SK-N-SH (cell line): Measurements from ENCODE around the gene CYBA. TPM values are rescaled to one million over a fixed set of nuclear protein-coding genes. Genes with fewer than 3 reads are reported as not detected.

Experiments
- CTCF ChIA-PET: fragments of 300-600, 350-600 bp; formaldehyde crosslinking; extraction: SDS; loops from one replicate; lab custom pipeline; 2021; lab: Yijun Ruan, JAX
- POLR2A ChIA-PET: fragments of 350-600 bp; sonication (Branson Sonifier 250); formaldehyde crosslinking; extraction: SDS; loops from one replicate; lab custom pipeline; 2020; ENCODE audit warnings: antibody characterized with exemption, inconsistent platforms; lab: Yijun Ruan, JAX
- DNase-seq: peaks from one replicate; pipeline ENCODE4 v3.0.0; 2012
- H2AFZ ChIP-seq: fragments of 200-600 bp; sonication (generic); 2 replicates; pipeline ENCODE4 v1.8.1; 2016; ENCODE audit warnings: antibody characterized with exemption, mild to moderate bottlenecking, low read depth
- H3F3A ChIP-seq: fragments of 200-600 bp; sonication (generic); replicated peaks from 2 replicates; pipeline ENCODE3; 2016; ENCODE audit warnings: antibody characterized with exemption, mild to moderate bottlenecking; ENCODE audit not compliant: insufficient read depth
- H3K27ac ChIP-seq, 2 experiments: fragments of 200-500 bp in 1 of 2; fragments of 200-600 bp in 1 of 2; sonication (Bioruptor generic) in 1 of 2; sonication (generic), shearing (Covaris generic) in 1 of 2; 2 replicates each; pipeline versions ENCODE4 v1.5.1 to v1.6.1; 2014 to 2016; ENCODE audit warnings: low read depth in 2 of 2, inconsistent platforms in 1 of 2, low read length in 1 of 2, mild to moderate bottlenecking in 1 of 2, mixed read lengths in 1 of 2
- H3K27me3 ChIP-seq: fragments of 200-600 bp; sonication (generic), shearing (Covaris generic); 2 replicates; pipeline ENCODE4 v1.6.1; 2016; ENCODE audit warnings: mixed run types; ENCODE audit not compliant: insufficient read depth
- H3K36me3 ChIP-seq, 2 experiments: fragments of 200-500 bp in 1 of 2; fragments of 200-600 bp in 1 of 2; sonication (Bioruptor generic) in 1 of 2; sonication (generic) in 1 of 2; replicated peaks in 1 of 2; 2 replicates each; pipeline versions ENCODE3 to v1.5.1; 2014 to 2016; ENCODE audit warnings: low read length in 1 of 2, mild to moderate bottlenecking in 1 of 2; ENCODE audit not compliant: insufficient read depth in 2 of 2, control insufficient read depth in 1 of 2
- H3K4me1 ChIP-seq, 2 experiments: fragments of 200-500 bp in 1 of 2; fragments of 200-600 bp in 1 of 2; sonication (Bioruptor generic) in 1 of 2; sonication (generic), shearing (Covaris generic) in 1 of 2; 2 replicates each; pipeline versions ENCODE4 v1.5.1 to v1.6.1; 2014 to 2016; ENCODE audit warnings: low read depth in 1 of 2, low read length in 1 of 2, mixed run types in 1 of 2; ENCODE audit not compliant: insufficient read depth in 2 of 2, control insufficient read depth in 1 of 2
- H3K4me2 ChIP-seq: fragments of 200-600 bp; sonication (generic), shearing (Covaris generic); 2 replicates; pipeline ENCODE4 v1.6.1; 2017; ENCODE audit warnings: mixed run types
- H3K4me3 ChIP-seq, 2 experiments: fragments of 200-500 bp in 1 of 2; fragments of 200-600 bp in 1 of 2; sonication (Bioruptor generic) in 1 of 2; sonication (generic), shearing (Covaris generic) in 1 of 2; 2 replicates each; pipeline versions ENCODE4 v1.5.1 to v1.8.1; 2014 to 2016; ENCODE audit warnings: low read depth in 2 of 2, inconsistent platforms in 1 of 2, low read length in 1 of 2, mild to moderate bottlenecking in 1 of 2, mixed read lengths in 1 of 2, moderate library complexity in 1 of 2
- H3K79me2 ChIP-seq: fragments of 200-600 bp; sonication (generic); 2 replicates; pipeline ENCODE4 v1.8.1; 2017; ENCODE audit warnings: mild to moderate bottlenecking; ENCODE audit not compliant: insufficient read depth
- H3K9ac ChIP-seq: fragments of 200-600 bp; sonication (generic); 2 replicates; pipeline ENCODE4 v1.6.1; 2017; ENCODE audit warnings: mixed run types
- H3K9me2 ChIP-seq: fragments of 200-600 bp; sonication (generic); 2 replicates; pipeline ENCODE4 v1.6.1; 2017; ENCODE audit warnings: mixed run types
- H3K9me3 ChIP-seq: fragments of 200-600 bp; sonication (generic); 2 replicates; pipeline ENCODE4 v1.6.1; 2017; ENCODE audit warnings: mixed run types, mild to moderate bottlenecking, moderate library complexity
- H4K20me1 ChIP-seq: fragments of 200-600 bp; sonication (generic); 2 replicates; pipeline ENCODE4 v1.6.1; 2017; ENCODE audit warnings: mild to moderate bottlenecking, mixed run types; ENCODE audit not compliant: insufficient read depth
- CTCF ChIP-seq: fragments of 200-600 bp; sonication (generic); IDR thresholded peaks from 2 replicates; pipeline ENCODE4 v1.6.1; 2017; ENCODE audit warnings: antibody characterized with exemption, mild to moderate bottlenecking, moderate library complexity
- ELF1 ChIP-seq: IDR thresholded peaks from 2 replicates; pipeline ENCODE4 v1.4.0; 2012
- EP300 ChIP-seq, 2 experiments: IDR thresholded peaks; 2 replicates each; pipeline versions ENCODE4 v1.4.0 to v1.6.1; 2012; ENCODE audit warnings: borderline replicate concordance in 1 of 2, low read depth in 1 of 2, low read length in 1 of 2
- FOSL2 ChIP-seq: IDR thresholded peaks from 2 replicates; pipeline ENCODE4 v1.4.0; 2012; ENCODE audit warnings: low read depth, mild to moderate bottlenecking, moderate library complexity, borderline replicate concordance
- FOXJ3 ChIP-seq: sonication (generic); formaldehyde crosslinking; IDR thresholded peaks from 2 replicates; pipeline ENCODE4 v1.5.1; 2020; ENCODE audit warnings: mild to moderate bottlenecking, missing genetic modification reagents
- FOXM1 ChIP-seq: IDR thresholded peaks from 2 replicates; pipeline ENCODE4 v1.4.0; 2012; ENCODE audit warnings: low read depth, mild to moderate bottlenecking
- IRF3 ChIP-seq: fragments of 150-350 bp; IDR thresholded peaks from 2 replicates; pipeline ENCODE4 v1.6.1; 2016; ENCODE audit warnings: mild to moderate bottlenecking, low read depth, low read length
- JUND ChIP-seq: IDR thresholded peaks from 2 replicates; pipeline ENCODE4 v1.4.0; 2012
- MAX ChIP-seq: IDR thresholded peaks from 2 replicates; pipeline ENCODE4 v1.4.0; 2012; ENCODE audit warnings: low read depth
- MXI1 ChIP-seq: IDR thresholded peaks from 2 replicates; pipeline ENCODE4 v1.6.1; 2012; ENCODE audit warnings: mild to moderate bottlenecking, low read depth, low read length, improper control_type of control experiment
- PBX3 ChIP-seq: IDR thresholded peaks from 2 replicates; pipeline ENCODE4; 2012
- POLR2AphosphoS5 ChIP-seq: IDR thresholded peaks from 2 replicates; pipeline ENCODE4 v1.6.1; 2012; ENCODE audit warnings: low read depth, low read length
- RFX5 ChIP-seq: IDR thresholded peaks from 2 replicates; pipeline ENCODE4 v1.6.1; 2012; ENCODE audit warnings: mild to moderate bottlenecking, improper control_type of control experiment, low read length
- TAF1 ChIP-seq: IDR thresholded peaks from 2 replicates; pipeline ENCODE4 v1.6.1; 2012; ENCODE audit warnings: low read depth, mild to moderate bottlenecking, low read length, moderate library complexity, borderline replicate concordance
- TEAD4 ChIP-seq: IDR thresholded peaks from 2 replicates; pipeline ENCODE4 v1.4.0; 2012; ENCODE audit warnings: mild to moderate bottlenecking, borderline replicate concordance; ENCODE audit not compliant: insufficient read depth
- YY1 ChIP-seq: IDR thresholded peaks from 2 replicates; pipeline ENCODE4 v1.4.0; 2012; ENCODE audit warnings: low read depth, mild to moderate bottlenecking
- ZBTB33 ChIP-seq: IDR thresholded peaks from 2 replicates; pipeline ENCODE4 v1.4.0; 2012; ENCODE audit warnings: low read depth, borderline replicate concordance
- WGBS: methylation state at CpG from one replicate; pipeline ENCODE4 v1.1.6; 2017; ENCODE audit warnings: low lambda C conversion rate; 5-methylcytosine and 5-hydroxymethylcytosine counted together
- polyA plus RNA-seq, 3 experiments: library from polyadenylated mRNA; depleted of rRNA; stranded (reverse); fragments of >200 nt; gene quantifications; 2 replicates each; pipeline ENCODE4 v1.2.3, GENCODE V29; 2012

CYBA gene
- polyA plus RNA-seq, 1 of the 3 experiments (the other 2 are of a cell fraction), result 176 TPM

- H3K4me3 ChIP-seq, result no peak overlapping the region
- no peaks in the 10 kb centered on the region for H3K9me2 ChIP-seq
- H3K9me3 ChIP-seq, result no peaks in the 10 kb centered on the region
- no peak for DNase-seq
- H3K4me1 ChIP-seq, result no peaks in the 10 kb centered on the region
- TF ChIP-seq JUND (no peak), MAX (no peak), TEAD4 (no peak), MXI1 (no peak), CTCF (no peak), ZBTB33 (no peak), FOSL2 (no peak), TAF1 (no peak), FOXJ3 (CRISPR knock-in tag) (no peak), ELF1 (no peak), POLR2AphosphoS5 (no peak), FOXM1 (no peak), RFX5 (no peak), PBX3 (no peak), IRF3 (no peak), EP300 (IDR thresholded peaks at IDR 0.05; ENCODE audit: borderline replicate concordance in 1 of 2, low read depth in 1 of 2, low read length in 1 of 2) (no peak), YY1 (no peak)
- no peaks in the 10 kb centered on the region for H3K79me2 ChIP-seq
- H3F3A ChIP-seq, result peaks cover 3% of the 10 kb centered on the region
- H3K4me2 ChIP-seq, result no peak overlapping the region
- H3K27ac ChIP-seq, result no peak overlapping the region
- 84% methylated on average over 7 of the region's 9 CpGs for WGBS
- peaks cover 12 to 57% of the 10 kb centered on the region in 2 experiments for H3K36me3 ChIP-seq
- POLR2A ChIA-PET, result no interaction called here
- no peaks in the 10 kb centered on the region for H4K20me1 ChIP-seq
- no peaks in the 10 kb centered on the region for H3K27me3 ChIP-seq
- no peak overlapping the region for H2AFZ ChIP-seq
- H3K9ac ChIP-seq, result no peak overlapping the region
- CTCF ChIA-PET, result interaction anchor here (0.6 to 1.1 kb wide), 3 partner anchors 27 to 1150 kb away, joined by 3 to 4 read pairs (median 3); no protein-coding TSS in a partner anchor
Observed at GRCh38 chr16:88629835-88630234, 21.0 kb downstream of the CYBA start.
